ENCODE measurements around the gene SLC30A10.
"Not testable (repeated sequence)": the region's sequence is repeated elsewhere in the genome, so short reads cannot be mapped to it uniquely, and the experiment has no call there.

SLC30A10 gene

DNA sequence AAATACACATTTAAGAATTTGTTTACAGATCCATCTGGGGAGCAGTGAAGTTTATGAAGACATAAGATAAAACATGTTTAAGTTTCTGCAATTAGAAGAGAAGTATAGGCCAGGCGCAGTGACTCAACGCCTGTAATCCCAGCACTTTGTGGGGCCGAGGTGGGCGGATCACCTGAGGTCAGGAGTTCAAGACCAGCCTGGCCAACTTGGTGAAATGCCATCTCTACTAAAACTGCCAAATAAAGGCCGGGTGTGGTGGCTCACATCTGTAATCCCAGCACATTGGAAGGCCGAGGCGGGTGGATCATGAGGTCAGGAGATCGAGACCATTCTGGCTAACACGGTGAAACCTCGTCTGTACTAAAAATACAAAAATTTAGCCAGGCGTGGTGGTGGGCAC is 5.4 kb upstream of the SLC30A10 start:
- intact Hi-C loops (cut with DNase I); DNase-seq: not testable (repeated sequence)

- no peak for DNase-seq
- intact Hi-C loops (cut with DNase I), result no loop called here
These were observed 2.7 kb upstream of the SLC30A10 start for GRCh38 chr1:219931033-219931432.

- DNase-seq, result peak in 2 of 42 donors; percentile 3 to 22
- intact Hi-C loops (cut with DNase I), result no loop called here
These were observed 398 bp upstream of the SLC30A10 start for GRCh38 chr1:219928791-219929118.

GRCh38 chr1:219927298-219927955 is 930 bp downstream of the SLC30A10 start:
- DNase-seq, result peak in 1 of 42 donors; percentile 16
- intact Hi-C loops (cut with DNase I), result no loop called here

DNA sequence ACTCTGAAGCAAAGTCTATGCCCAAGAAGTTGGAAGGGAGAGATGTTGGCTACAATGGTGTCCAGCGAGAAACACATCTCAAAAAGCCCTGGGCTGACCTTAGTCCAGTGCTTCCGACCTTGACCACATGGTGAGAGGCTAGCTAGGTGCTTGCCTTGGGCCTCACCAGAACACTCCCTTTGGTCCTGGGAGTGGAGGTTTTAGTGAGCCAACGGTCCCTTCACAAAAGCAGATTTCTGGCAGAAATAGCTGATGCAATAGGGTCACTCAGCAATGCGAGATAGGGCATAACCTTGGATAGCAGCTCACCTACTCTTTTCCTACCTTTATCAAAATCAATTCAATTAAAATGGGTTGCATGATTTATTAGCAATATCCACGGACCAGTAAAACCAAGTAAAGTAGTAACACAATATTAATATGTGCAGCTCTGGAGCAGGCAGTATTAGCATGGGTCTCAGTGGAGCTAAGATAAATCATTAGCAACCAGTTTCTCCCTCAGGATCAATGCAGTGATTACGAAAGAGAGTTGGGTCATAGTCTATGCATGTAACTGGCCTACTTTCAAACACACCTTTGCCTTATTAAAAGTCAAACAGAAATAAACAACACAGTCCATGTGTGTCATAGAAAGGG is 1.9 kb downstream of the SLC30A10 start:
- intact Hi-C loops (cut with DNase I), result no loop called here
- DNase-seq, result no peak

DNA sequence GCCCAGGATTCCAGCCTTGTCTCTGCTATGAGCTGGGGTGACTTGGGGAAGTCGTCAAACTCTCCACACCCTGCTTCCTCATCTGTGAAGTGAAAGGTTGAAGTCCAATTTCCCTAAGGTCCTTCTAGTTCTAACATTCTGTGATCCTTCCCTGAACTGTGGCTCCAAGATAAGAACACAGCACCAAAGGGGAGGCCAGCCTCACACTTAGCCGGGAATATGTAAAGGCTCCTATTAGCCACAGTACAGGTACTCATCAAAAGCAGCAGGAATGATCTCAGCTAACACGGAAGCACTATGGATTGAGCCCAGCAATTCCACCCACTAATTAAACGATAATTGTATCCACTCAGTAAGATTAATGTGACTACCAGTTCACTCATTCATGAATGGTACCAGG is 4.0 kb downstream of the SLC30A10 start:
- DNase-seq, result no peak
- intact Hi-C loops (cut with DNase I), result no loop called here

- intact Hi-C loops (cut with DNase I), result no loop called here
- no peak for DNase-seq
These were observed 10.4 kb downstream of the SLC30A10 start for GRCh38 chr1:219917851-219918466.

DNA sequence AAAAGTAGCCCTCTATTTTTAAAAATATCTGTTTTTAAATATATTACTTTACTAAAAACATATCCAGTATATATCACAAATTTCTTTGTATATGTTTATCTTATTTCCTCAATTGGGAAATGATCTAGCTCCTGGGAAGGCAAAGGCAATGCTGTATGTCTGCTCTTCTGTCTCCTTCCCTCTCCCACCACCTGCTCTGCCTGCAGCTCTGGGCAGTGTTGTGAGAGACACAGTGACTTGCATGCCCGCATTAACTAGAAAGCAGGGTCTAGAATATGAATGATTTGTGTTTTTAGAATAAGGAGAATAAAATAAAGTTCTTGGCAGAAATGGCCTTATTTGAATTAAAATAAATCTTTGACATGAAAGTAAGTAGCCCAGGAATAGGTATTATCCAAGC is 11.1 kb downstream of the SLC30A10 start:
- intact Hi-C loops (cut with DNase I), result no loop called here
- no peak for DNase-seq

GRCh38 chr1:219916257-219916656 is 12.1 kb downstream of the SLC30A10 start:
- DNase-seq, result no peak
- intact Hi-C loops (cut with DNase I), result no loop called here

- DNase-seq, result no peak
- intact Hi-C loops (cut with DNase I), result no loop called here
These were observed 15.2 kb downstream of the SLC30A10 start for GRCh38 chr1:219913005-219913770.

GRCh38 chr1:219910716-219911115 is 17.6 kb downstream of the SLC30A10 start:
- no peak for DNase-seq
- intact Hi-C loops (cut with DNase I), result no loop called here

- no peak for DNase-seq
- intact Hi-C loops (cut with DNase I), result no loop called here
These were observed 18.9 kb downstream of the SLC30A10 start for GRCh38 chr1:219909476-219909875.

- DNase-seq, result no peak
- intact Hi-C loops (cut with DNase I), result no loop called here
These were observed 20.2 kb downstream of the SLC30A10 start for GRCh38 chr1:219908170-219908569.

GRCh38 chr1:219907772-219908070 is 20.6 kb downstream of the SLC30A10 start:
- intact Hi-C loops (cut with DNase I), result no loop called here
- no peak for DNase-seq

- DNase-seq, result no peak
- intact Hi-C loops (cut with DNase I), result no loop called here
These were observed 21.2 kb downstream of the SLC30A10 start for GRCh38 chr1:219906924-219907771.

GRCh38 chr1:219906565-219906923 is 21.8 kb downstream of the SLC30A10 start:
- intact Hi-C loops (cut with DNase I); DNase-seq: not testable (repeated sequence)

DNA sequence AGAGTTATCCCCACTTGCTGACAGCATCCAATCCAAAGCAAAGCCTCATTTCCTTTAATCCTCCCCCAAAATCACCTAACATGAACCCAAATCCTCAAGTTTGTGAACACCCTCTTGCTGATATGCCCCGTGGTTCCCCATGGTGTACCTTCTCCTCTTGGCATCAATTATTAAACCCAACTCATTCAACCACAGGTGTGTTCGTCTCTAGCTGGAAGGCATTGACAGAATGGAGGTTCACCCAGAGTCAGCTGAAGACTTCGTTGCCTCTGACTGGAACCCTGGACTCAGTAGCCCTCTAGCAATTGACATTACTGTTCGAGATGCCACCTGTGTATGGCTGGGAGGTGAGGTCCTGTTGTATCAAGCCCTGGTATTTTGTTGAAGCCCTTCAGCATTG is 22.8 kb downstream of the SLC30A10 start:
- DNase-seq, result no peak
- intact Hi-C loops (cut with DNase I), result no loop called here

GRCh38 chr1:219904934-219905333 is 23.4 kb downstream of the SLC30A10 start:
- intact Hi-C loops (cut with DNase I), result no loop called here
- DNase-seq, result no peak

DNA sequence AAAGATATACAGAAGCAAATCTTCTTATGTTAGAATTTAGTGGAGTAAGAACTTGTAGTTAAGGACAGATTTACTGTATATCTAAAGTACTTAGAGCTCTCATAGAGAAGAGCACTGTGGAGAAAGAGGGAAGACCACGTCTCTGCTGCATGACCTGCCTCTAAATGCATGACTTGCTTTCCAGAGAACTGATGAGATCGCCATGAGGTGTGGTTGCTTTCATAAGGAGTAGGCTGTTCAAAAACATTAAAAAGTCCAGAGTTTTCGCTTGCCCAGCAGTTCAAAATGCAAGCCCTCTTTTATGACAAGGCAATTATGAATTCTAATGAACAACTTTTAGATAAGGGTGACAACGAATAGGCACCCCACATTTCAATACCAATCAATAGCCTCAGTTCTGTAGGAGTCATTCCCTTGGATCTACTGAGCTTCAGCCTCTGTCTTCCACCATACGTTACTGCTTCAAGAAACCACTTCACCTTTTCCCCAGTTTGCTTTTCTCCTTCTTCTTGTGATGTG is 24.9 kb downstream of the SLC30A10 start:
- no peak for DNase-seq
- intact Hi-C loops (cut with DNase I), result no loop called here
